GM19238 (cell line): Measurements from ENCODE around the gene PRUNE2.

Experiments
- DNase-seq: peaks from one replicate; pipeline ENCODE4 v3.0.0; 2011; ENCODE audit warnings: low spot score; ENCODE audit not compliant: insufficient read length

PRUNE2 gene

DNA sequence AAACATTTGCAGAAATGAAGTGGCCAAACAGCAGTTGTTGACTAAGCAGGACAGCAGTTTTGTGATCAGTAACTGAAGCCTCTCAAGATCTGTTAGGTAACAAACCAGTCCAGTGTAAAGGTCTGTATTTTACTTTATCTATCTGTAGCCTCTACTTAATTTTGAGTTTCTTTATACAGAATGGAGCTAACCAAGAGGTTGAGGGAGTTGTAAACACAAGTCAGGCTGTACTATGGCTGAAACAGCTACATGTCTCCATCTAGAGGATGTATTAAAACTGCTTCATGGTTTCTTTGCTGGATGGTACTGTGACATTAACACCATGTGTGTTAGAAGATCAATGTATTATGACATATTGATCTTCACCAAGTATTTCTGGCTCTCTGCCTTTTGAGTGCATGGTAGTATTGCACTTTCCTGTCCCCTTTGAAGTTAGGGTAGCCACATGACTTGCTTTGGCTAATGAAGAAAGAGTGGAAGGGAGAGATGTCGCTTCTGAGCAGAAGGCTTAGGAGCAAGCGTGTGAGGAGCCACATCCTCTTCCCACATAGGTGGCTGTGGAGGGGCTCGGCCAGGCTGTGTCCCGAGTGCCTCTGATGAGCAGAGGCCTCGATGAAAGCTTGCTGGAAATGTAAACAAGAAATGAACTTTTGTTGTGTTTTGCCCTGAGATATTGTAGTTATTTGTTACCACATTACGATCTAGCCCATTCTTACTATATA lies 247.2 kb downstream of the PRUNE2 start:
- DNase-seq, result no peak

DNA sequence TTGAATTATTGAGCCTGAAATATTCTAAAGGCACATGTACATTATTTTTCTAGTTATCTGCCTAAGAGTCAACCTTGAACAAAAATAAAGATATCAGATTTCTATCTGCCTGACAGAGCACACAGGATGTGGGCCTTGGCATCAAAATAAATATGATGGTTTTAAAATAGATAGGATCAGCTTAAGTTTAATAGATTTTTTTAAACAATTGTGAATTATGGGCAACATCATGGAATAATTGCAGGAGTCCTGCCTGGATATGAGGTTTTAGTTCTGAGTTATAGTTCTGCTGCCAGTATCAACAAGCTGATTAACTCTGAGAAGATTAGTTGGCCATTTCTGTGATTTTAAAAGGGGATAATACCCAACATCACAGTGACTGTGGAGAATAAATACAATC lies 248.6 kb downstream of the PRUNE2 start:
- no peak for DNase-seq

DNA sequence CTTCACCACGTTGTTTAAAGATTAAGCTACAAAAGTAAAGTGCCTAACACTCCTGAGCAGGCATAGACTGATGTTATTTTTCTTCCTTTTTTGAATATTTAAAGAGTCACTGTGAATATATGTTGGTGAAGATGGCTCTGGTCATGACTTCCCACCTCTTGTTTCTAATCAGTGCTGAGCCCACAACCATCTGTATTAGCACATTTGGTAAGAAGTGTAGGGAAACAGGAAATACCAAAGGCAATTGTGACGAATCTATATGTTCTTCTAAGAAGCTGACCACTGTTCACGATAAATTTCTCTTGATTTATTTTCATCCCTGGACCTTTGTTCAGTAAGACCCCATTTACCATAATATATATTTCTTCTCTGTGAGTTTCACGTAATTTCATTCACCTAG lies 249.9 kb downstream of the PRUNE2 start:
- DNase-seq, result no peak

DNA sequence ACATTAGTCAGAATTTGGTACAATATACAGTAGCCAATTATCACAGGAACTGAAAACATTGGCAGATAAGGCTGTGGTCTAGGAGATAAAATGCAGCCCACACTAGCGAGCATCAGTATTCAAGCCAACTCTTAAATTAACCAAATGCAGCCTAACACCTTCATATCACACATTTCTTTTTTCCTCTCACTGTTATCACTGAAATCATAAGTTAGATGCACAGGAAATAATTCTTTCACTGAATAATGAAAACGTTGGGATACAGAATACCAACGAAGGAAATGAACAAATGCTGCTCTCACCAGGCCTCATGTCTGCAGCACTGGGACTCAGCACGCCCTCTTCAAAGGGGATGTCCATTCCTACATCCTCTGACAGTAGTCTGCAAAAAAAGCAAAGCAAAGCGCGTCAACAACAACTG lies 250.8 kb downstream of the PRUNE2 start:
- DNase-seq, result no peak

DNA sequence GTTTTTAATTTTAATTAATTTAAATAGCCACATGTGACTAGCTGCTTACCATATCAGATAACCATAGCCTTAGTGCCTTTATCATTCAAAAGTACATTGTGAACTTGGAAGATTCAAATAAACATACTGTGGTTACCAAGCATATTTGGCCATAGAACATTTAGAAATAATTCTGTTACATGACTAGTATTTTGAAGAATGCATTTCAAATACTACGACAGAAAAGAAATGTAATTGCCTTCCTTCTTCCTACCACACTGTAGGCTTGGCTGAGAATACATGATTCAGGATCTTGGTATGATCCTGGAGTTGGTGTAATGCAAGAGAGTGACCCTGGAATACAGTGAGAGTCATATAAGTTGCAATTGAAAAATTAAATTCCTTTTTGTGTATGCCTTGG lies 251.3 kb downstream of the PRUNE2 start:
- no peak for DNase-seq

DNA sequence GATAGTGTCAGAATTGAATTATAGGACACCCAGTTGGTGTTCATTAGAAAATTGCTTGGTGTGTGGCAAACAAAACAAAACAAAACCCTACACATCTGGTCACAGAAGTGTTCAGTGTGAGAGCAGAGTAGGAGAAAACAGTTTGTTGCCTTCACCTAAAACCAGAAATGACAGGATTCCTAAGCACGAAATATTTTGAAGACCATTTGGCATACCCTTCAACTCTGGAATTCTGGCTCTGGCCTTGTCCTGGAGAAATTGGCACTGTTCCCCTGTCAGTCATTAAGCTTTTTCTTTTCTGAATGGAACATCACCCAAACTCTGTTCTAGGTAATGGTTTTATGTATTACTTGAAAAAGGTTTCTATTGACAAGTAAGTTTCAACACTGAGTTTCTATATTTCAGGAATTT lies 251.9 kb downstream of the PRUNE2 start:
- DNase-seq, result no peak

DNA sequence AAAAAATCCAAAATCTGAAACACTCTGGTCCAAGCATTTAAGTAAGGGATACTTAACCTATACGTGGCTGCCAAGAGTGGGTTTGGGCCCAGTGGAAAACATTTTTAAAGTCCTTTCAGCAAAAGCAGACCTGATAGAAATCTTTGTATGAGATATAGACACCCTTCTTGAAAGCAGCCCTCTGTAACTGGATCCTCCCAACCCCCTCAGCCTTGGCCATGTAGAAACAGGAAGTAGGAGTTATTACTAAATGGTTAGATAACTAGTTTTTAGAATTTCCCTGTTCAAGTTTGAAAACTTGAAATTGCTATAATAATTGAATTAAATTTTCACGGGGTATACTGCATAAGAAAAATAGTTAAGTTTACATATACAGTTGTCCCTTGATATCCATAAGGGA lies 253.0 kb downstream of the PRUNE2 start:
- no peak for DNase-seq

DNA sequence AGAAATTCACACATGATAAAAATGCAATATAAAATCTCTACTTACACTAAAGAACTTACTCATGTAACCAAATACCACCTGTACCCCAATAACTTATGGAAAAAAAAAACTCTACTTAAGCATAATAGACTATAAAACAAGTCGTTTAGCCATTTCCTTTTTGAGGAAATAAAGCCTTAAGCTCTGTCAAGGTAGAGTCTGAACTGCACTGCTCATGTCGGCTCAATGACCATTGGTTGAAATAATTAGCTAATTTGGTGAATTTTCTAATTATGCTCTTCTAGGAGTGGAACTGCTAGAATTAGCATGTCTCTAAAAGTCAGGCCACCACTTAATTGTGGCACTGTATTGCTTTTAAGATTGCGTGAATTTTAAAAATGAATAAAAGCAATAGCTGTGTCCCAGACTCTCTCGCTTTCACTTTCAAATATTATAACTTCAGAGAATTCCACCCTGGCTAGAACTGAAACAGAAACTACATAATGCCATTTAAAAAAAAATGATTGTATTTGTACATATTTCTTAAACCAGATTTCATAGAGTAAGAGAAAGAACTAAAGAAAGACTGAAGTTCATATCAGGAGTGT lies 254.7 kb downstream of the PRUNE2 start:
- no peak for DNase-seq

DNA sequence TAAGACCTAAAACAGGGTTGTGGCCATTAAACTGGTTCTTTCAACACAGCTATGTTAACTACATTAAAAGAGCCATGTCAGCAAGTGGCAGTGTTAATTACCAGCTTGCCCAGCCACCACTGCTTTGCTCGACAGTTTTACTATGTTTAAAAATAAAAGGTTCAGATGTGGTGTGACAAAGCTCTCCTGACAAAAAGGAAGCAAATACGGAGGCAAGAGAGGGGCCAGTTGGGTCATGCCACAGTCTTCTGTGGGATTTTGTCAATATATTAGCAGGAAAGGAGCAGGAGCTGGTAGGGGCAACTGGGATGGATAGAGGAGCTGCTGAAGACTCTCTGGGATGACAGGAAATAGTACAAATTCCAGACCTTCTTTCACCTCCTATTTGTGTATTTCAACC lies 255.2 kb downstream of the PRUNE2 start:
- no peak for DNase-seq

DNA sequence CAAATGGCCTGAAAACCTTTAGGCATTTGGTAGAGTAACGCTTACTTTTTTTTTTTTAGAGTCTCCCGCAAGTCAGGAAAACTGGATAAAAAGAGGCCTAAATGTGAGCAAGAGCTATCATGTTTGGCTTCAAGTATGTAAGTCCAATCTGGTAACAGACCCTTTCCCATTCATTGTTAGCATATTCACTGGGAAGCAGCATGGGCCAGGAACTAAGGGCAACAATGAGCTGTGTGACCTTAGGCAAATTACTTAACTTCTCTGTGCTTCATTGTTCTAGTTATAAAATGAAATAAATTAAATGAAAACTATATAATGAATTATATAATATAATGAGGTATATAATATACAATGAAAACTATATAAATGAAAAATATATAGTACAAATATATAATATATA lies 256.0 kb downstream of the PRUNE2 start:
- DNase-seq, result no peak

DNA sequence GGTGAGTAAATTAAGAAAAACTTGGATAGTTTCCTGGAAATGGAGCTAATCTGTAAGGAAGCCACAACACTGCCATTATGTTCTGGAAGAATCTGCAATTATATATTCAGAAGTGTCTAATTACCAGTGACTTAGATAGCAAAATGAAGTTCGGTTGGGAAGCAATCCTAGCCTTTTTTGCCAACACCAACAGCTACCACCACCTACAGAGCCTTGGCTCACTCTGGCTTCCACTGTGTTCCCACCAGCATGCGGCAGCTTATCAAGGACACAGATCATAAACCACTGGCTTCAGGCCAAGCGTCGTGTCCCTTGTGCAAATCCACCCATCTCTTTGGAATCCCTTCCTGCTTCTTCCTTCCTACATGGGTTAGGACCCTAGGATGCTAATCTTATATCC lies 259.7 kb downstream of the PRUNE2 start:
- no peak for DNase-seq

DNA sequence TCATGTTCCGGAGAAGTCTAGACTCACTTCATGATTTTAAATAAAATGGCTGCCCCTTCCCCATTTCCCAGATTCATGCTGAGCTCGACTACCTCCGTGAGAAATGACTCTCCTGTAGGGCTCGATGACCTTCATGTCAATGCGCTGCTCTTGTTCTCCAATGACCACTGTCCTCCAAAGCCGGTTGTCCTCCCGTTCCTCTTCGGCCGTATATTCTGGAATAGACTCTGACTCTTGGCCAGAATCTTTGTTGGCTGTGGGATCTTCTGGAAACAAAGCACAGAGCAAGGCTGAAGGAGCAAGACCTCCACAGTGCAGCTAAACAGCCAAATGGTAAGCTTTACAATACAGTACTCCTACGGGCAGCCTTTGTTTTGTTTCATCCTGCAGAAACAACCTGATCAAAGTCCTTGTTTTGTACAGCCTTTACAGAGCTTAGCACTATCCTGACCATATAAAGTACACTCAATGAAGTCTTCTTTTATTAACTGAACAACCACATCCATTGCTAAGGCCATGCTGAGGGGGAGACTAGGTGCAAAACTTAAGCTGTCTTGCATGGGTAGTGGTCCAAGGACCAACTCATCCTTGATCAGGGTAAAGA lies 261.2 kb downstream of the PRUNE2 start:
- DNase-seq, result no peak

DNA sequence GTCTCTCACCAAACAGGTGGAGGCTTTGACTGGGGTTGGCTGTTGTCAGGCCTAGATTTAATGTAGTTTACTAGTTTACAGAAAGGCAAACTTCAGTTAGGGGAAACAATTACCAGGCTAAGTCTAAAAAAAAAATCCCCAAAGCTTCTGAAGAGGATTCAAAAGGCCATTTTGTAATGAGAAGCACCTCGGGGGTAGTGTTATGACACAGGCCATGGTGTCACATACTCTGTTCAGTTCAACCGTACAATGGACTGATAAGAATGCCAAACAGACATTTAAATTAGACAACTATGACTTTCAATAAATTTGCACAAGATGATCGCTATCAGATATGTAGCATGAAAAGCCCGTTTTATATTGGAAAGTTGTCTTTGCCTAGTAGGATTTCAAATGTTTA lies 261.7 kb downstream of the PRUNE2 start:
- no peak for DNase-seq

DNA sequence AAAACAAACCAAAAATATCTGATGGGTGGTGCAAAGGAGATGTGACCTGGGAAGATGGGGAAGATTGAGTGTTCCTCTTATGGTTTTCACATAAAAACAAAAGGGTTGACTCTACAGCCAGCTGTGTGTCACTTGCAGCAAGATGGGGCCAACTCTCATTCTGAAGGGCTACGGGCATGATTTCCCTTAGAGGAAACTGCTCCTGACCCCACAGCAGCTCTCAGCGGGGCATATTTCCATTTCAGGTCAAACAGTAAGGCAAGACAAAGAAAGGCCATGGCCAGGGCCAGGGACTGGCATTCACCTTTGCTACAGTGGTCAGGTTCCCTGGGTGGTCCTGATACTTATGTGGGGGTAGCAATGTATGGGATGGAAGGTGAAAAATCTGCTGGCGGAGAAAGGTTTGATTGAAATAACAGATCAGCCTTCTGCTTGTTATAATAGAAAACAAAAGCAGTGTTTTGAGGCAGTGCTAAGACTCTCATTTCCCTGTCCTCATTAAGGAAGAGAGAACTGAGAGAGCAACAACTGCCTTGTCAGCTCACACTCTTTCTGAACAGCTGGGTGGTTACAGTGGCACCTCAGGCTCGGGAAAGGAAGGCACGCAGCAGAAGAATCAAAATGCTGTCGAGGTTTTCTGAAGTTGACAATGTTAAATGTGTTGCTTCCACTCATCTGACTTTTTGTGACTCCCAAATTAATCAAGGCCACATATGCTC lies 262.4 kb downstream of the PRUNE2 start:
- no peak for DNase-seq

DNA sequence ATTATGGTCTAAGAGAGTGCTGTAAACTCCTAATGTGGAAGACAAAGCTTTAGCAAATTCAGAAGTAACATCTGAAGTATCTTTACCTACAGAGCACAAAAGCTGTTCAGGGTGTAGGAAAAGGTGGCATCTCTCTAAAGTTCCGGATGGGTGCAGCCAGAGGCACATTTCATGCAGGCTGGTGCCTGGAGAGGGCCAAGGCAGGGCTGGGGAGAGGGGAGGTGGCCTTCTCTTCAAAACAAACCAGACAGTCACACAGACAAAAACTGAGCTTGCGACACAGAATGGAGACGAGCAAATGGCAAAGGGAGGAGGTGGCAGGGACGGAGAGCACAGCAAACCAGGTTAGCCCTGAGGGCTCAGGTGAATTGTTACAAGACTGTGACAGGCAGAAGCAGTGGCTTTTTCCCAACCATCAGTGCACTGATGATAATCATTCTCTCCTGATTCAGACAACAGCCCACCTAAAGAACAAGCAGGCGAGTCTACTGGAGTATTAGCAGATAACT lies 263.2 kb downstream of the PRUNE2 start:
- DNase-seq, result no peak

DNA sequence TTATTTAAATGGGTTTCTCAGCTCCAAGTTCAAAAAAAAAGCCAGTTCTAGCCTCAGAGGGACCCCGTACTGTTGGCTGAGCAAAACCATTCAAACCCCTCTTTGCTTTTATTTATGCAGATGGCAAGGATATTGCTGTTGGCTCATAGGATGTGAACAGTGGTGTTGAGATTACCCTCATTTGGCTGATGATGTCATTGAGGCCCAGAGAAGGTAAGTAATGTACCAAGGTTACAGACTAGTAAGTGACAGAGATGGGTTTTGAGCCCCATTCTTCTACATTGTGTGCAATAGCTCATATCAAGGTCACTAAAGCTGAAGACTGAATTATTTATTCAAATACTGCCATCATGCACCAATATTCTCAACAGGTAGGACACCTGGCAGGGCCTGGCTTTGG lies 263.8 kb downstream of the PRUNE2 start:
- DNase-seq, result no peak

DNA sequence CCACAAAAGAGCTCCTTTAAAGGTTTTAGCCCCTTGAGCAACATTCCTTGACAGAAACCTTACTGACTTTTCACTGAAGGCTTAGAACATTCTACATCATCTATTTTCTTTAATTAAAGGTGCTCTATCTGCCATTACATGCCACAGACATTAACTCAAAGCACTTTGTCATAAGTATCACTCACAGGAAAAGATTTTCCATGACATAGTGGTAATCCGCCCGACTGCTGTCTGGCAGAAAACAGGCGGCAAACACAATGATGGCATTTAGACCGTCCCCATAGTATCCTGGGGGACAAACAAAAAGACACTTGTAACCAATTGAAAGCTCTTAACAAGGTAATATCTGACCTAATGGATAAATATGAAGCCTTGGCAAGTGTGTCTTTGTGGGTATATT lies 267.9 kb downstream of the PRUNE2 start:
- DNase-seq, result no peak

DNA sequence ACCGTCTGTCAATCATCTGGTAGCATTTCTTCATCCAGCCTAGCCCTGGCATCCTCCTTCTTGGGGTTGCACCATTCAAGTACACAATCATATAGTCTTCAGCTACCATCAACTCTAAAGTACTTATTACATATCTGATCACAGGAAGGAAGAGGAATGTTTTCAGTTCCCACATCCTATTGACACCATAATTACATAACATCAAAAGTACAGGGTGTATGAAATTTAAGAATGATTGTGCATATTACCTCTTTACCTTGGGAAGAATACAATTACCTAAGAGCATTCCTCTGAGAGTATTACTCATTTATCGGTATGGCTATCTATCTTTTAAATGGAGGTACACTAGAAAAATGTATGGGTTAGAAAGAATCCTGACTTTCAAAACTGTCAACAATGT lies 268.5 kb downstream of the PRUNE2 start:
- no peak for DNase-seq

DNA sequence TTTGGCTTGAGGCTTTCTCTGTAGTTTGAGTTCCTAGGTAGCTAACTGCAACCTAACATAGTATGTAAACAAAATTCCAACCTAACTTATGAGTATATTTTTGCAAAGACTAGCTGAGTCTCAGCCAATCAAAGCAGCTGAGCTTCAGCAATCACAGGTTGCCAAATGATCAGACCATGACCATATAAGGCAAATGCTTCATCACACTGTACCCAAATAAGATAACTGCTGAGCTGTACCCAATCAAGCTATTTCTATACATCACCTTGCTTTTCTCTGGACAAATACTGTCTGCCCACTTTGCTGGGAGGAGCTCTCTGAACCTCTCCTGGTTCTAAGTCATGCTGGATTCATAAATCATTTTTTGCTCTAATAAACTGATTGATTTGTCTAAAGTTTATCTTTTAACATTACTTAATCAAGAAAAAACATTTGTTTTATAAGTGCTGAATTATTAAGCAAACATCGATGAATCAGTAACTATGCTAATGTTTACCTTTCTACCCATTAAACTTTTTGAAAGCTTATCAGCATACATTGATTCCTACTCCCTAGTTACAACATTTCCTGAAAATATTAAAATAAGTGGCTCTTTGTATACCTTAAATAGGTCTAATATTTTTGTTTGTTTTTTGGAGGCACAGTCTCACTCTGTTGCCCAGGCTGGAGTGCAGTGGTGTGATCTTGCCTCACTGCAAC lies 271.4 kb downstream of the PRUNE2 start:
- DNase-seq, result no peak

DNA sequence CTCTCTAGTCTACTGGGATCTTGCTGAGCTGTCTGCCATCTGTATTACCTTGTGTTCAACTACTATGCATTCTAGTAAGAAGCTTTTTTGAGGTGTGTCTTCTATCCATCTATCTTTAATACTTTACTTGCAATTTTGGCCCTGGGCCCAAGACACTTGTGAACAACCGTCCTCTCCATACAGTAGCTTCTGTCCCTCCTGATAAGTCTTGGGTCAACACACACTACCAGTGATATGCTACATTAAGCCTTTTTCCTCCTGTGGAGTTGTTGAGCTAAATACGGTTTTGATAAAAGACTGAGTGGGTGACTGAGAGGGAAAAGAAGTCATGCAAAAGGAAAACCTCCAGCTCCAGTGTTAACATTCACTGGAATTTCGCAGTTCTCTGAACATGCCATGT lies 275.0 kb downstream of the PRUNE2 start:
- no peak for DNase-seq

DNA sequence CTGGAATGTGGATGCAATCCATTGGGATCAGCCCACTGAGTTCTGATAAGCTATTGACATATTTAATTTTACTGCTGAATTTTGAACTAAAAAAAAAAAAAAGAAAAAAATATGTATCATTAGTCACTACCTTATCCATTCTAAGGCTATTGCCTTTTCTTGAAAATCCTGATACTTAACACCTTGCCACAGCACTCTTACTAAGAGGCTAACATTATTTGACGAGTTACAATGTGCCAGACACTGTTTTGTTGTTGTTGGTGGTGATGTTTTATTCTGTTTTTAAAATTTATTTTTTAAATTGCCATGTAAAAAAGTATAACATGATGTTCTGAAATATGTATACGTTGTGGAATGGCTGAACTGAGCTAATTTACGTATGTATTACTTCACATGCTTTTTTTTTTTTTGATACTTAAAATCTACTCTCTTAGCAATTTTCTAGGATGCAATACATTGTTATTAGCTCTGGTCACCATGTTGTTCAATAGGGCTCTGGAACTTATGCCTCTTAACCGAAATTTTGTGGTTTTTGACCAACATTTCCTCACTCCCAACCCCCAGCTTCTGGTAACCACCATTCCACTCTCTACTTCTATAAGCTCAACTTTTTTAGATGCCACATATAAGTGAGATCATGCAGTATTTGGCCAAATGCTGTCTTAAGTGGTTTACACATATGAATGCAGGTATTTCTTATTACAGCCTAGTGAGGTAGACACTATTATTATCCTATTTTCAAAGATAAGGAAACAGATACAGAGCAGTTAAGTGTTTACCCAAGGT lies 276.5 kb downstream of the PRUNE2 start:
- no peak for DNase-seq
